GM12892 (cell line): Measurements from ENCODE around the gene BCO2.

Source experiments
- POLR2AphosphoS5 ChIP-seq: IDR thresholded peaks from 2 replicates; pipeline ENCODE4 v1.6.1; 2011; ENCODE audit warnings: low read depth, low read length, control low read depth
- TAF1 ChIP-seq: IDR thresholded peaks from 2 replicates; pipeline ENCODE4 v1.6.1; 2011; ENCODE audit warnings: low read depth, mild to moderate bottlenecking, control low read depth, low read length, borderline replicate concordance

- no peak for TF ChIP-seq POLR2AphosphoS5
- no peak for TF ChIP-seq TAF1
These were observed 2.2 kb upstream of the BCO2 start for GRCh38 chr11:112173152-112173551.
